DND-41 (cell line): Measurements from ENCODE around the gene KRTAP6-1.

Source experiments
- ATAC-seq: fragments of 200-7000 bp; cut with Tn5 transposase; 3 replicates; pipeline ENCODE4 v1.9.1; 2021; ENCODE audit warnings: low read depth; ENCODE audit not compliant: insufficient read depth
- DNase-seq: peaks from one replicate; pipeline ENCODE4 v3.0.0-alpha.2; 2020
- H2AFZ ChIP-seq: 2 replicates; pipeline ENCODE4 v1.6.0; 2012; ENCODE audit warnings: low read depth, low read length
- H3K27ac ChIP-seq: 2 replicates; pipeline ENCODE4 v1.5.1; 2012; ENCODE audit warnings: low read length, inconsistent platforms
- H3K27me3 ChIP-seq: fragments of 200-600 bp; sonication (generic); 2 replicates; pipeline ENCODE4 v1.6.0; 2012; ENCODE audit warnings: low read length, mild to moderate bottlenecking, inconsistent platforms; ENCODE audit not compliant: insufficient read depth, poor library complexity
- H3K36me3 ChIP-seq: 2 replicates; pipeline ENCODE4 v1.5.1; 2012; ENCODE audit warnings: low read length, inconsistent platforms; ENCODE audit not compliant: insufficient read depth
- H3K4me1 ChIP-seq: 2 replicates; pipeline ENCODE4 v1.5.1; 2012; ENCODE audit warnings: mild to moderate bottlenecking, low read length; ENCODE audit not compliant: insufficient read depth
- H3K4me2 ChIP-seq: 2 replicates; pipeline ENCODE4 v1.6.0; 2012; ENCODE audit warnings: mild to moderate bottlenecking, moderate library complexity, low read length, inconsistent platforms; ENCODE audit not compliant: insufficient read depth
- H3K4me3 ChIP-seq, 2 experiments: fragments of 200-600 bp in 1 of 2; shearing (Covaris generic) in 1 of 2; 2 replicates each; pipeline ENCODE4 v1.5.1; 2012 to 2016; ENCODE audit warnings: inconsistent platforms in 2 of 2, low read length in 2 of 2, mild to moderate bottlenecking in 2 of 2, low read depth in 1 of 2, moderate library complexity in 1 of 2
- H3K79me2 ChIP-seq: 2 replicates; pipeline ENCODE4 v1.6.0; 2012; ENCODE audit warnings: low read length, inconsistent platforms; ENCODE audit not compliant: insufficient read depth
- H3K9ac ChIP-seq: 2 replicates; pipeline ENCODE4 v1.6.0; 2012; ENCODE audit warnings: low read depth, mild to moderate bottlenecking, inconsistent platforms, low read length, moderate library complexity
- H3K9me3 ChIP-seq: 2 replicates; pipeline ENCODE4 v1.5.1; 2012; ENCODE audit warnings: low read length, moderate library complexity, mild to moderate bottlenecking, inconsistent platforms; ENCODE audit not compliant: insufficient read depth, severe bottlenecking
- H4K20me1 ChIP-seq: 2 replicates; pipeline ENCODE4 v1.6.0; 2012; ENCODE audit warnings: low read length; ENCODE audit not compliant: insufficient read depth
- EZH2 ChIP-seq: IDR thresholded peaks from 3 replicates; pipeline ENCODE4 v1.6.1; 2012; ENCODE audit warnings: borderline replicate concordance, low read depth, mild to moderate bottlenecking, moderate library complexity, low read length, inconsistent platforms; ENCODE audit not compliant: severe bottlenecking
- TF ChIP-seq, protein P1 (sequence below): IDR thresholded peaks from 2 replicates; pipeline ENCODE4 v1.5.1; 2012; ENCODE audit warnings: borderline replicate concordance, low read length, moderate library complexity, mild to moderate bottlenecking; ENCODE audit not compliant: poor library complexity, severe bottlenecking; ENCODE audit errors: extremely low read depth

KRTAP6-1 gene

DNA sequence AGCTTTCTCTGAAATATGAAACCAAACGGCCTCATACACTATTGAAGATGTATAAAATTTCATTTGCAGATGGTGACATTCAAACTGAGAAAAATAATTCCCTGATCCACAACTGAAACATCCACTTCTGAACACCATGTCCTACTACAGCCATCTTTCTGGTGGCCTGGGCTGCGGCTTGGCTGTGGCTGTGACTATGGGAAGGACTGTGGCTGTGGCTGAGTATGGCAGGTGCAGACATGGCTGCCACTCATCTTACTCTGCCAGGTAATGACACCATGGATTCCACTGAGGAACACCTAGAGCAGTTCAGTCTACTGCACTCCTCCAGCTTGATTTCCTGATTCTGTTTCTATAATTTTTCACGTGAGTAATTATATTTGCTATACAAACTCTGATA lies 6.8 kb upstream of the KRTAP6-1 start, which contains the start of gene KRTAP20-4:
Gene KRTAP20-4, plus strand, starts transcription at position 106 of the 400 bp plus-strand sequence.
- Histone ChIP-seq H3K9ac (no peak within 1 kb of the TSS), H3K4me2 (no peak within 1 kb of the TSS), H3K79me2 (no peaks in the 10 kb centered on the region), H4K20me1 (no peaks in the 10 kb centered on the region), H3K27ac (no peak within 1 kb of the TSS), H3K9me3 (no peaks in the 10 kb centered on the region), H3K36me3 (no peaks in the 10 kb centered on the region), H2AFZ (no peak within 1 kb of the TSS), H3K4me1 (no peaks in the 10 kb centered on the region), H3K4me3 (no peak within 1 kb of the TSS), H3K27me3 (no peaks in the 10 kb centered on the region)
- TF ChIP-seq, protein P1, sequence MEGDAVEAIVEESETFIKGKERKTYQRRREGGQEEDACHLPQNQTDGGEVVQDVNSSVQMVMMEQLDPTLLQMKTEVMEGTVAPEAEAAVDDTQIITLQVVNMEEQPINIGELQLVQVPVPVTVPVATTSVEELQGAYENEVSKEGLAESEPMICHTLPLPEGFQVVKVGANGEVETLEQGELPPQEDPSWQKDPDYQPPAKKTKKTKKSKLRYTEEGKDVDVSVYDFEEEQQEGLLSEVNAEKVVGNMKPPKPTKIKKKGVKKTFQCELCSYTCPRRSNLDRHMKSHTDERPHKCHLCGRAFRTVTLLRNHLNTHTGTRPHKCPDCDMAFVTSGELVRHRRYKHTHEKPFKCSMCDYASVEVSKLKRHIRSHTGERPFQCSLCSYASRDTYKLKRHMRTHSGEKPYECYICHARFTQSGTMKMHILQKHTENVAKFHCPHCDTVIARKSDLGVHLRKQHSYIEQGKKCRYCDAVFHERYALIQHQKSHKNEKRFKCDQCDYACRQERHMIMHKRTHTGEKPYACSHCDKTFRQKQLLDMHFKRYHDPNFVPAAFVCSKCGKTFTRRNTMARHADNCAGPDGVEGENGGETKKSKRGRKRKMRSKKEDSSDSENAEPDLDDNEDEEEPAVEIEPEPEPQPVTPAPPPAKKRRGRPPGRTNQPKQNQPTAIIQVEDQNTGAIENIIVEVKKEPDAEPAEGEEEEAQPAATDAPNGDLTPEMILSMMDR = no peak
- TF ChIP-seq EZH2 = no peak
- DNase-seq = no peak
- no peak for ATAC-seq

DNA sequence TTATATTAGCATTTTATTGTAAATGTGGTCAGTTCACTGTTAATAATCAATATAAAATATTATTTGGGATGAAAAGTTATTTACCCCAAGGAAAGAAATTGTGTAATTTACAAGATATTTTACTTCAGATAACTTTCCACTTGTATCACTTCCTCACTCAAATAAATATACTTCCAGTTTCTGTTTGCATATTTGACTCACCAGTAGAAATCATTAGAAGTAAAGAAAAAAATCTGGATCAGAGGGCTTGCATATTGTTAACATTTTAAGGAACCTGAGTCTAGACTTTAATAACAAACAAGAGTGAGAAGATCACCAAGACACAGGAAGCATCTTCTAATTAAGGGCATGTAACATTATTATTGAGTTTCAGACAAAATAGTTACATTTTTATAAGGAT lies 6.3 kb upstream of the KRTAP6-1 start:
- ATAC-seq (no peak), DNase-seq (no peak)
- no peaks in the 10 kb centered on the region for H3K36me3 ChIP-seq
- no peaks in the 10 kb centered on the region for H3K9me3 ChIP-seq
- TF ChIP-seq, protein P1 = no peak
- TF ChIP-seq EZH2 = no peak
- H4K20me1 ChIP-seq = no peaks in the 10 kb centered on the region
- H3K4me3 ChIP-seq = no peak overlapping the region
- no peaks in the 10 kb centered on the region for H3K4me1 ChIP-seq
- H3K4me2 ChIP-seq = no peak overlapping the region
- no peaks in the 10 kb centered on the region for H3K27me3 ChIP-seq
- H3K9ac ChIP-seq = no peak overlapping the region
- no peak overlapping the region for H2AFZ ChIP-seq
- no peaks in the 10 kb centered on the region for H3K79me2 ChIP-seq
- H3K27ac ChIP-seq = no peak overlapping the region

DNA sequence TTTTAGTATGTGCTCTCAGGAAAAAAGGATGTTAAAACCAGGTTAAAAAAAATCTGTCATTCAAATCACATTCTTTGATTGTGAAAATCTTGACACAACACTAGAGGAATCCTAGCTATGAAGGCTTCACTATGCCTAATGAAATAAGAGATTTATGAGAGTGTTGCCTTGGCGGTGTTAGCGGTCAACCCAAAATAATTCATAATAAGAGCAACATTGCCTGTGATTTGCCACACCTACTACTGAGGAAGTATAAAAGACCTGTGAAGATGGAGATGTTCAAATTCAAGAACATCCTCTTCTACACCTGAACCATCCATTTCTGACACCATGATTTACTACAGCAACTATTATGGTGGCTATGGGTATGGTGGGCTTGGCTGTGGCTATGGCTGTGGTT lies 2.4 kb upstream of the KRTAP6-1 start, which contains the start of gene KRTAP20-1:
Gene KRTAP20-1, plus strand, starts transcription at position 301 of the 400 bp plus-strand sequence. Its CDS starts 30 bp downstream, at position 331.
- Histone ChIP-seq H3K27me3 (no peaks in the 10 kb centered on the region), H3K4me1 (no peaks in the 10 kb centered on the region), H4K20me1 (no peaks in the 10 kb centered on the region), H3K79me2 (no peaks in the 10 kb centered on the region), H3K36me3 (no peaks in the 10 kb centered on the region), H3K4me3 (no peak within 1 kb of the TSS), H2AFZ (no peak within 1 kb of the TSS), H3K27ac (no peak within 1 kb of the TSS), H3K4me2 (no peak within 1 kb of the TSS), H3K9me3 (no peaks in the 10 kb centered on the region), H3K9ac (no peak within 1 kb of the TSS)
- no peak for DNase-seq
- TF ChIP-seq EZH2 = no peak
- TF ChIP-seq, protein P1 = no peak
- ATAC-seq = no peak

DNA sequence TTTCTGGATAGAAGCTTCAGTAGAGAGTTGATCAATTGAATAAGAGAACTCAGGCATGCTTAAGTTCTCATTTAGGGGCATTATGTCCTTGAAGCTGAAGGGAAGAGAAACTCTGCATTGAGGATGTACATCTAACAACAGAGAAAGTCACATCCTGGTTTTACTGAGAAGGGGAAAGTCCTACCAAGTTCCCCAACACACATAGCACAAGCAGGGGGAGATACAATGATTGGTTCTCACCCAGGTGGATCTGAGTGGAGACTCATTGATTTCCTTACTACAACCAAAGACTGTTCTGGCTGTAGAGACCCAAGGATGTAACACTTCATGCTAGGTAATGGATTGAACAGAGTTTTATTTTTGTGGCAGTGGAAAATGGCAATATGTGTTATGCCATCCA lies 1.5 kb upstream of the KRTAP6-1 start:
- no peaks in the 10 kb centered on the region for H3K79me2 ChIP-seq
- no peak overlapping the region for H3K4me2 ChIP-seq
- TF ChIP-seq, protein P1 = no peak
- no peak for TF ChIP-seq EZH2
- H3K9me3 ChIP-seq = no peaks in the 10 kb centered on the region
- H4K20me1 ChIP-seq = no peaks in the 10 kb centered on the region
- H3K9ac ChIP-seq = no peak overlapping the region
- no peaks in the 10 kb centered on the region for H3K4me1 ChIP-seq
- no peak overlapping the region for H2AFZ ChIP-seq
- H3K27ac ChIP-seq = no peak overlapping the region
- no peaks in the 10 kb centered on the region for H3K36me3 ChIP-seq
- no peak for DNase-seq
- no peak for ATAC-seq
- no peaks in the 10 kb centered on the region for H3K27me3 ChIP-seq
- no peak overlapping the region for H3K4me3 ChIP-seq
